Fibroblast of skin of abdomen (primary cell): Measurements from ENCODE around the gene RIPOR3.

Experiments
- DNase-seq: peaks from one replicate; pipeline ENCODE4 v3.0.0-alpha.2; 2013

RIPOR3 gene

GRCh38 chr20:50586531-50587232, 104.7 kb downstream of the RIPOR3 start:
- no peak for DNase-seq

- DNase-seq, result no peak
These were observed 105.7 kb downstream of the RIPOR3 start for GRCh38 chr20:50585678-50586077.

GRCh38 chr20:50585214-50585613, 106.1 kb downstream of the RIPOR3 start:
- DNase-seq, result no peak

- DNase-seq, result no peak
These were observed 106.7 kb downstream of the RIPOR3 start for GRCh38 chr20:50584687-50585086.

GRCh38 chr20:50583442-50584150, 107.7 kb downstream of the RIPOR3 start:
- no peak for DNase-seq

- no peak for DNase-seq
These were observed 108.6 kb downstream of the RIPOR3 start for GRCh38 chr20:50582591-50583234.

- no peak for DNase-seq
These were observed 109.2 kb downstream of the RIPOR3 start for GRCh38 chr20:50582092-50582491.

- DNase-seq, result no peak
These were observed 110.3 kb downstream of the RIPOR3 start for GRCh38 chr20:50580842-50581544.

- DNase-seq, result peak; percentile 50
These were observed 111.2 kb downstream of the RIPOR3 start for GRCh38 chr20:50580016-50580747.

- no peak for DNase-seq
These were observed 111.8 kb downstream of the RIPOR3 start for GRCh38 chr20:50579511-50579910.

GRCh38 chr20:50578778-50579165, 112.6 kb downstream of the RIPOR3 start:
- DNase-seq, result no peak

GRCh38 chr20:50578061-50578777, 113.1 kb downstream of the RIPOR3 start:
- DNase-seq, result no peak

- no peak for DNase-seq
These were observed 113.9 kb downstream of the RIPOR3 start for GRCh38 chr20:50577175-50578018.

GRCh38 chr20:50575865-50576720, 115.2 kb downstream of the RIPOR3 start:
- DNase-seq, result peak; percentile 51

GRCh38 chr20:50574586-50574985, 116.8 kb downstream of the RIPOR3 start:
- DNase-seq, result no peak

GRCh38 chr20:50574108-50574507, 117.2 kb downstream of the RIPOR3 start:
- DNase-seq, result no peak

GRCh38 chr20:50572938-50573777, 118.2 kb downstream of the RIPOR3 start:
- DNase-seq, result peak; percentile 59

GRCh38 chr20:50571466-50571865, 119.9 kb downstream of the RIPOR3 start:
- no peak for DNase-seq
